ENCODE results near the gene NCR3LG1. TPM values are rescaled to one million over a fixed set of nuclear protein-coding genes. Genes with fewer than 3 reads are reported as not detected.
A peak's percentile ranks its signal among the peaks of the same experiment; 100 is the strongest.

The NCR3LG1 gene
- polyA plus RNA-seq, 1 of the 3 experiments (the other 2 are of a cell fraction): 0.67 TPM

DNA sequence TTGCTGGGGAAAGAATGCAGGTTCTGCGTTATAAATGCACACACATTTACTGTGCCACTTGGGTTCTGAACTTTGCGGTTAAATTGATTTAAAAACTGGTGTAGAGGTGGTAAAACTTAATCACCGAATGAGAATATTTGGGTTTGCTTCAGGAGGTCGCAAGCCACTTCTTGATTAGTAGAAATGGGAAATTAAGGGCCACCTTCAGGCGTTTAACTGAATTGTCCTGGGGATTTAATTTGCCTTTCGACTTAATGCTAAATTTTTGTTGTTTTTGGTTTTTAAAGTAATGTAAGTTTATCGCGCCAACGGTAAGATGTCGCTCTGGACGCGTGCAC is 459 bp upstream of the NCR3LG1 start:
- TF ChIP-seq POLR2AphosphoS5 (IDR thresholded peaks at IDR 0.05; ENCODE audit: low read depth, low read length) (no peak), CTCF (IDR thresholded peaks at IDR 0.05) (peak; percentile 22; the same call in 1 of the 2 replicates)
- Histone ChIP-seq H2AFZ (ENCODE audit: low read depth) (0 out of 2 replicates have a peak overlapping the region, but pooled peaks have one; percentile 96), H3K4me3 (ENCODE audit: low read depth in 2 of 2, low read length in 1 of 2) (peak overlapping the region; percentile 64 to 77; a peak in 3 of 4 replicates), H3K9ac (no peak overlapping the region), H3K9me2 (no peaks in the 10 kb centered on the region), H3K4me2 (peak overlapping the region; percentile 95), H4K20me1 (ENCODE audit: insufficient read depth) (no peaks in the 10 kb centered on the region), H3F3A (replicated peaks; ENCODE audit: insufficient read depth) (peaks cover 21% of the 10 kb centered on the region), H3K27me3 (ENCODE audit: insufficient read depth) (no peaks in the 10 kb centered on the region), H3K9me3 (no peaks in the 10 kb centered on the region), H3K36me3 (replicated peaks in 1 of 2; ENCODE audit: control insufficient read depth in 1 of 2, insufficient read depth in 2 of 2, low read length in 1 of 2) (no peaks in the 10 kb centered on the region), H3K79me2 (ENCODE audit: insufficient read depth) (no peaks in the 10 kb centered on the region), H3K27ac (ENCODE audit: low read depth in 2 of 2, low read length in 1 of 2) (no peak overlapping the region), H3K4me1 (ENCODE audit: control insufficient read depth in 1 of 2, insufficient read depth in 2 of 2, low read depth in 1 of 2, low read length in 1 of 2) (peaks cover 5 to 14% of the 10 kb centered on the region in 2 experiments; a peak in 3 of 4 replicates)
- POLR2A ChIA-PET: no interaction called here
- WGBS (ENCODE audit: low lambda C conversion rate): 57% methylated on average over 12 of the region's 12 CpGs
- CTCF ChIA-PET: interaction anchor here (0.9 kb wide), 1 partner anchor 16 kb away, joined by 4 read pairs; no protein-coding TSS in a partner anchor
- DNase-seq: no peak

- peaks cover 21% of the 10 kb centered on the region for H3F3A ChIP-seq (replicated peaks; ENCODE audit: insufficient read depth)
- no peaks in the 10 kb centered on the region for H4K20me1 ChIP-seq (ENCODE audit: insufficient read depth)
- peak overlapping the region; percentile 96 for H2AFZ ChIP-seq (ENCODE audit: low read depth)
- peaks cover 5 to 14% of the 10 kb centered on the region in 2 experiments; a peak in 3 of 4 replicates for H3K4me1 ChIP-seq (ENCODE audit: control insufficient read depth in 1 of 2, insufficient read depth in 2 of 2, low read depth in 1 of 2, low read length in 1 of 2)
- CTCF ChIA-PET: interaction anchor here (0.7 to 3.3 kb wide), 23 partner anchors 8 to 434 kb away, joined by 3 to 32 read pairs (median 3); partner anchors contain the start of genes KCNJ11 and NUCB2
- peak overlapping the region; percentile 64 to 77 for H3K4me3 ChIP-seq (ENCODE audit: low read depth in 2 of 2, low read length in 1 of 2)
- H3K27me3 ChIP-seq (ENCODE audit: insufficient read depth): no peaks in the 10 kb centered on the region
- 1% methylated on average over 47 of the region's 69 CpGs for WGBS (ENCODE audit: low lambda C conversion rate)
- peak overlapping the region; percentile 67 for H3K9ac ChIP-seq
- H3K36me3 ChIP-seq (replicated peaks in 1 of 2; ENCODE audit: control insufficient read depth in 1 of 2, insufficient read depth in 2 of 2, low read length in 1 of 2): no peaks in the 10 kb centered on the region
- peak overlapping the region; percentile 59 to 84 for H3K27ac ChIP-seq (ENCODE audit: low read depth in 2 of 2, low read length in 1 of 2)
- H3K9me2 ChIP-seq: no peaks in the 10 kb centered on the region
- DNase-seq: peak; percentile 81
- peak overlapping the region; percentile 95 for H3K4me2 ChIP-seq
- H3K9me3 ChIP-seq: no peaks in the 10 kb centered on the region
- H3K79me2 ChIP-seq (ENCODE audit: insufficient read depth): no peaks in the 10 kb centered on the region
- POLR2A ChIA-PET: interaction anchor here (1.1 kb wide), 1 partner anchor 19 kb away, joined by 3 read pairs; no protein-coding TSS in a partner anchor
- no peak for TF ChIP-seq MEF2A (IDR thresholded peaks at IDR 0.05; ENCODE audit: borderline replicate concordance, low read depth)
- TF ChIP-seq SMC3 (IDR thresholded peaks at IDR 0.05; ENCODE audit: low read depth, low read length): no peak
- TF ChIP-seq GATA2 (CRISPR knock-in tag; IDR thresholded peaks at IDR 0.05): no peak
- no peak for TF ChIP-seq NRF1 (IDR thresholded peaks at IDR 0.05; ENCODE audit: low read depth, low read length)
- TF ChIP-seq RFX5 (IDR thresholded peaks at IDR 0.05; ENCODE audit: low read length): no peak
- TF ChIP-seq CTCF (IDR thresholded peaks at IDR 0.05): no peak
- TF ChIP-seq, protein P1, sequence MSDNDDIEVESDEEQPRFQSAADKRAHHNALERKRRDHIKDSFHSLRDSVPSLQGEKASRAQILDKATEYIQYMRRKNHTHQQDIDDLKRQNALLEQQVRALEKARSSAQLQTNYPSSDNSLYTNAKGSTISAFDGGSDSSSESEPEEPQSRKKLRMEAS (IDR thresholded peaks at IDR 0.05; ENCODE audit: low read depth): peak; percentile 96
- TF ChIP-seq, protein P2, sequence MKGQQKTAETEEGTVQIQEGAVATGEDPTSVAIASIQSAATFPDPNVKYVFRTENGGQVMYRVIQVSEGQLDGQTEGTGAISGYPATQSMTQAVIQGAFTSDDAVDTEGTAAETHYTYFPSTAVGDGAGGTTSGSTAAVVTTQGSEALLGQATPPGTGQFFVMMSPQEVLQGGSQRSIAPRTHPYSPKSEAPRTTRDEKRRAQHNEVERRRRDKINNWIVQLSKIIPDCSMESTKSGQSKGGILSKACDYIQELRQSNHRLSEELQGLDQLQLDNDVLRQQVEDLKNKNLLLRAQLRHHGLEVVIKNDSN (IDR thresholded peaks at IDR 0.05; ENCODE audit: borderline replicate concordance, low read depth): no peak
- TF ChIP-seq RCOR1 (IDR thresholded peaks at IDR 0.05; ENCODE audit: low read length): no peak
- no peak for TF ChIP-seq NFIC (IDR thresholded peaks at IDR 0.05; ENCODE audit: borderline replicate concordance)
- TF ChIP-seq, protein P3, sequence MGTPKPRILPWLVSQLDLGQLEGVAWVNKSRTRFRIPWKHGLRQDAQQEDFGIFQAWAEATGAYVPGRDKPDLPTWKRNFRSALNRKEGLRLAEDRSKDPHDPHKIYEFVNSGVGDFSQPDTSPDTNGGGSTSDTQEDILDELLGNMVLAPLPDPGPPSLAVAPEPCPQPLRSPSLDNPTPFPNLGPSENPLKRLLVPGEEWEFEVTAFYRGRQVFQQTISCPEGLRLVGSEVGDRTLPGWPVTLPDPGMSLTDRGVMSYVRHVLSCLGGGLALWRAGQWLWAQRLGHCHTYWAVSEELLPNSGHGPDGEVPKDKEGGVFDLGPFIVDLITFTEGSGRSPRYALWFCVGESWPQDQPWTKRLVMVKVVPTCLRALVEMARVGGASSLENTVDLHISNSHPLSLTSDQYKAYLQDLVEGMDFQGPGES (IDR thresholded peaks at IDR 0.05; ENCODE audit: low read depth, low read length): no peak
- TF ChIP-seq RXRA (IDR thresholded peaks at IDR 0.05; ENCODE audit: borderline replicate concordance, low read depth): no peak
- TF ChIP-seq SIN3A (IDR thresholded peaks at IDR 0.05; ENCODE audit: borderline replicate concordance, low read depth, low read length): peak; percentile 57; the same call in 1 of the 2 replicates
- peak; percentile 41; the same call in 1 of the 2 replicates for TF ChIP-seq TAF1 (IDR thresholded peaks at IDR 0.05; ENCODE audit: borderline replicate concordance, low read depth, low read length)
- TF ChIP-seq ELF1 (IDR thresholded peaks at IDR 0.05): peak; percentile 56
- peak; percentile 66 for TF ChIP-seq CHD2 (IDR thresholded peaks at IDR 0.05; ENCODE audit: low read length, partially characterized antibody)
- TF ChIP-seq PBX3 (IDR thresholded peaks at IDR 0.05): no peak
- TF ChIP-seq TCF12 (IDR thresholded peaks at IDR 0.05): no peak
Observed at GRCh38 chr11:17352950-17353820, 1.6 kb downstream of the NCR3LG1 start.
